HEK293 (cell line): ENCODE measurements around the gene CRIP2.

Experiments used
- CTCF ChIP-seq: fragments of 450-650 bp; formaldehyde crosslinking; IDR thresholded peaks from 2 replicates; pipeline ENCODE4 v1.5.1; 2016; ENCODE audit warnings: missing biosample characterization, missing genetic modification characterization
- ZBTB1 ChIP-seq: fragments of 450-650 bp; formaldehyde crosslinking; IDR thresholded peaks from 2 replicates; pipeline ENCODE4 v1.5.1; 2016; ENCODE audit warnings: missing biosample characterization, missing genetic modification characterization
- ZNF24 ChIP-seq: fragments of 450-650 bp; formaldehyde crosslinking; IDR thresholded peaks from 2 replicates; pipeline ENCODE4 v1.5.1; 2016; ENCODE audit warnings: missing biosample characterization, missing genetic modification characterization
- ZNF626 ChIP-seq: fragments of 450-650 bp; sonication (Bioruptor Pico); formaldehyde crosslinking; IDR thresholded peaks from 2 replicates; pipeline ENCODE4 v1.5.1; 2018; ENCODE audit warnings: missing biosample characterization, missing genetic modification characterization, inconsistent platforms

GRCh38 chr14:105460116-105460515 is 14.5 kb upstream of the CRIP2 start:
- no peak for TF ChIP-seq ZNF24 (tag by site-specific recombination)
- no peak for TF ChIP-seq ZNF626
- no peak for TF ChIP-seq CTCF (tag by site-specific recombination)
- TF ChIP-seq ZBTB1 (tag by site-specific recombination): no peak
